NCI-H345 treated with DMSO at 0.1 percent for 48 hours (cell line): Measurements from ENCODE around the gene KLHL11.
A peak's percentile ranks its signal among the peaks of the same experiment; 100 is the strongest.

Source experiments
- DNase-seq: peaks from one replicate; lab custom pipeline; 2025; ENCODE audit not compliant: unreplicated experiment; lab: John Stamatoyannopoulos, UW

Gene KLHL11

GRCh38 chr17:41812381-41813151, 52.7 kb downstream of the KLHL11 start, which contains the start of gene FKBP10:
Gene FKBP10, plus strand, starts transcription at chr17:41813004. Its CDS starts 31 bp downstream, at chr17:41813035.
- peak; percentile 48 for DNase-seq

GRCh38 chr17:41811549-41812380, 53.5 kb downstream of the KLHL11 start, which contains the start of gene P3H4:
Gene P3H4, minus strand, starts transcription at chr17:41811949. Its CDS starts 34 bp downstream, at chr17:41811915.
- peak; percentile 52 for DNase-seq

- no peak for DNase-seq
Observed at GRCh38 chr17:41810659-41811548, 54.3 kb downstream of the KLHL11 start.

DNA sequence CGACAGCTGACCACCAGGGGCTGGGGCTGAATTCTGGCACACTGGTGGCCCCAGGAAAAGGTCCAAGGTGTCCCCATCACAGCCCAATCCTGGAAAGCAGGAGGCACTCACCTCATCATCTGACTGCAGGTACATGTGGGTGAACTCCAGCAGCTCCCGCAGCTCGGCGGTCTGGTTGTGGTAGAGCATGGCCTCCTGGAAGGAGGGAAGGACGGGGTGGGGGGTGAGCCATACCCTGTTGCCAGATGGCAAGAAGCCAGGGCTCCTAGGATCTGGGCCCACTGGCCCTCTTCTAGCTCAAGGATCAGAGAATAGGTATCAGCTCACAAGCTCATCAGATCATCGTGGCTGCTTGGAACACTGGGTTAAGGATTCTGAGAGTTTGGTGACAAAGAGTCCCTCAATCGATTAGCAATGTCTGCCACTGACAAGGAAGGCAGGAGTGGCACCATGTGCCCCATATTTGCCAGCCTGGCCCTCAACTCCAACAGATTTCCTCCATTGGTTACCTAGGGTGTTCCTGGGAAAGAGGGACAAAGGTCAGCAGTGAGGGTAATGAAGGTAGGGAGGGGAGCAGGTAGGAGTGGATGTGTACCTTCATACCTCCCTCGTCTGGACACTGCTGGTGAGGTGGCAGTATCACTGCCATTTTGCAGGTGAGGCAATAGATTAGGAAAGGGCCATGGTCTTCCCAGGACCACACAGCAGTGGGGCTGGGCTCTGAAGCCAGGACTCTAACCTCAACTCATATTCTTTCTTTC, 58.4 kb downstream of the KLHL11 start:
- no peak for DNase-seq
